HG03378 (cell line): Measurements from ENCODE around the gene ZNF43.
"Not testable (repeated sequence)": the region's sequence is repeated elsewhere in the genome, so short reads cannot be mapped to it uniquely, and the experiment has no call there.

Experiments
- ATAC-seq: cut with Tn5 transposase; IDR thresholded peaks from one replicate; pipeline ENCODE4 v1.9.1; 2021; ENCODE audit warnings: mild to moderate bottlenecking, moderate library complexity; ENCODE audit not compliant: unreplicated experiment

Gene ZNF43

DNA sequence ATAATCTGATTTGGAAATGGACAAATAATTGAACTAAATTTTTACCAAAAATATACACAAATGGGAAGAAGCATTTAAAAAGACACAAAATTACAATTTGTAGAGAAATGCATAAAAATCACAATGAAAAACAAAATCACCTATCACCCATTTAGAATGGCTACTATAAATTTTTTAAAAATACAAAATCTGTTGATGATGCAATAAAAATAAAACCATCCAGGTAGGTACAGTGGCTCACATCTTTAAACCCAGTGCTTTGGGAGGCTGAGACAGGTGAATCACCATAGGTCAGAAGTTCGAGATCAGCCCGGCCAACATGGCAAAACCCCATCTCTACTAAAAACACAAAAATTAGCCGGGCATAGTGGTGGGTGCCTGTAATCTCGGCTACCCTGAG, 23.5 kb downstream of the ZNF43 start:
- ATAC-seq = no peak

- not testable (repeated sequence) for ATAC-seq
These were observed 27.5 kb downstream of the ZNF43 start for GRCh38 chr19:21808400-21809000.

- ATAC-seq = no peak
These were observed 46.4 kb downstream of the ZNF43 start for GRCh38 chr19:21789466-21790085.

DNA sequence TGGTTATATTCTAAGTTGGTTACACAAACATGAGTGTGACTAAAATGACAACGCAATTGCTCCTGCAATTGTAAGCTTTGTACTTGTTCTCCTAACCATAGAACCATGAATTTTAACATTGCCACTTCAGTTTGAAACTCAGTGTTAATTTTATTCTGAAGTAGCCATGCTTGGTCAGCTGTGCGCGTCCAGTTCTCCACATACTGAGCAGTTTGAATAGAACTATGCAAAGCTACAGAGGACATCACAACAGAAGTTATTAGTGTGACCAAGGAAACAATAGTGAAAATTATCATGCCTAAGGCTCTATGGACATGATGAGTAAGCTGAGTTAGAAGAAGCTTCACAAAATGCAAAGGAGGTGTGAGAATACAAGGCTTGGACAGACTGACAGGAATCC, 49.0 kb downstream of the ZNF43 start:
- no peak for ATAC-seq

- not testable (repeated sequence) for ATAC-seq
These were observed 60.2 kb downstream of the ZNF43 start for GRCh38 chr19:21775792-21776191.

DNA sequence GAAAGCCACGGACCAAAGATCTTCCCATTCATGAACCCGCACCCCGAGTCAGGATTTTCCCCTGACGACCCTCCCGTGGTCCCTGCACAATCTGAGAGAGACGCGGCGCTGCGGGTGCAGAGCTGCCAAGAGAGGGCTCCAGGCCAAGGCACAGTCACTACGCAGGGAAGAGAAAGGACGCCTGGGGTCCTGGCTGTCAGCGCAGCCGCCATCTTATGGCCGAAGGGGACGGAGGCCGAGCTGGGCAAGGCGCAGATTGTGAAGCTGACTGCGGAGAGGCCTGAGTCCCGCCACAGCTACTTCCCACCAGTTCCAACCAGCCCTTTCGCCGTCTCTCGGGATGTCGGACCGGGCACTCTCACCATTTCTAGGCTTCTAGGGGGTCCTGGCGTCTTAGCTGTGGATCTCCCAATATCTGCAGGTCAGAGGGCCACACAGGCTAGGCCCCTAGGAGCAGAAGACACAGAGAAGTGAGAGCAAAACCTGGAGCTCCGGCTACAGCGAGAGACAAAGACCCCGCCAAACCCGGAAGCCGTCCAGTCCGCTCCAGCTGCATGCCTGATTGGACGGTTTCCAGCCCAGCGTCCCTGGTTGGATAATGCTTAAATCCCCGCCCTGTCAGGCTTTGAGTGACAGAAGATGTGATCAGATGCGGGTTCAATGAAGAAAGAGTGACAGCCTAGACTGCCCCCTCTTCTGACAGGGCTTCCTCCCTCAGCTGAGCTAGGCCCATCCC, 68.7 kb downstream of the ZNF43 start, which contains the start of gene ZNF100:
ZNF100 (minus strand) TSS at position 515 of the 736 bp plus-strand sequence; CDS start at position 365, 150 bp downstream.
- peak; percentile 96 for ATAC-seq

- not testable (repeated sequence) for ATAC-seq
These were observed 69.3 kb downstream of the ZNF43 start for GRCh38 chr19:21766705-21767064.

- no peak for ATAC-seq
These were observed 70.8 kb downstream of the ZNF43 start for GRCh38 chr19:21765151-21765550.

GRCh38 chr19:21761547-21761946, 74.4 kb downstream of the ZNF43 start:
- not testable (repeated sequence) for ATAC-seq

- ATAC-seq = no peak
These were observed 77.7 kb downstream of the ZNF43 start for GRCh38 chr19:21758296-21758695.

DNA sequence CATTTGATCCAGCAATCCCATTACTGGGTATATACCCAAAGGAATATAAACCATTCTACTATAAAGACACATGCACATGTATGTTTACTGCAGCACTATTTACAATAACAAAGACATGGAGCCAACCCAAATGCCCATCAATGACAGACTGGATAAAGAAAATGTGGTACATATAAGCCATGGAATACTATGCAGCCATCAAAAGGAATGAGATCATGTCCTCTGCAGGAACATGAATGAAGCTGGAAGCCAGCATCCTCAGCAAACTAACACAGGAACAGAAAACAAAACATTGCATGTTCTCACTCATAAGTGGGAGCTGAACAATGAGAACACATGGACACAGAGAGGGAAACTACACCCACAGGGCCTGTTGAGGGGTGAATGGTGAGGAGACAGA, 80.4 kb downstream of the ZNF43 start:
- not testable (repeated sequence) for ATAC-seq
